SK-N-SH (cell line): ENCODE measurements around the gene CCNK. TPM values are rescaled to one million over a fixed set of nuclear protein-coding genes. Genes with fewer than 3 reads are reported as not detected.

Experiments used
- CTCF ChIA-PET: fragments of 300-600, 350-600 bp; formaldehyde crosslinking; extraction: SDS; loops from one replicate; lab custom pipeline; 2021; lab: Yijun Ruan, JAX
- POLR2A ChIA-PET: fragments of 350-600 bp; sonication (Branson Sonifier 250); formaldehyde crosslinking; extraction: SDS; loops from one replicate; lab custom pipeline; 2020; ENCODE audit warnings: antibody characterized with exemption, inconsistent platforms; lab: Yijun Ruan, JAX
- DNase-seq: peaks from one replicate; pipeline ENCODE4 v3.0.0; 2012
- H2AFZ ChIP-seq: fragments of 200-600 bp; sonication (generic); 2 replicates; pipeline ENCODE4 v1.8.1; 2016; ENCODE audit warnings: antibody characterized with exemption, mild to moderate bottlenecking, low read depth
- H3F3A ChIP-seq: fragments of 200-600 bp; sonication (generic); replicated peaks from 2 replicates; pipeline ENCODE3; 2016; ENCODE audit warnings: antibody characterized with exemption, mild to moderate bottlenecking; ENCODE audit not compliant: insufficient read depth
- H3K27ac ChIP-seq, 2 experiments: fragments of 200-500 bp in 1 of 2; fragments of 200-600 bp in 1 of 2; sonication (Bioruptor generic) in 1 of 2; sonication (generic), shearing (Covaris generic) in 1 of 2; 2 replicates each; pipeline versions ENCODE4 v1.5.1 to v1.6.1; 2014 to 2016; ENCODE audit warnings: low read depth in 2 of 2, inconsistent platforms in 1 of 2, low read length in 1 of 2, mild to moderate bottlenecking in 1 of 2, mixed read lengths in 1 of 2
- H3K27me3 ChIP-seq: fragments of 200-600 bp; sonication (generic), shearing (Covaris generic); 2 replicates; pipeline ENCODE4 v1.6.1; 2016; ENCODE audit warnings: mixed run types; ENCODE audit not compliant: insufficient read depth
- H3K36me3 ChIP-seq, 2 experiments: fragments of 200-500 bp in 1 of 2; fragments of 200-600 bp in 1 of 2; sonication (Bioruptor generic) in 1 of 2; sonication (generic) in 1 of 2; replicated peaks in 1 of 2; 2 replicates each; pipeline versions ENCODE3 to v1.5.1; 2014 to 2016; ENCODE audit warnings: low read length in 1 of 2, mild to moderate bottlenecking in 1 of 2; ENCODE audit not compliant: insufficient read depth in 2 of 2, control insufficient read depth in 1 of 2
- H3K4me1 ChIP-seq, 2 experiments: fragments of 200-500 bp in 1 of 2; fragments of 200-600 bp in 1 of 2; sonication (Bioruptor generic) in 1 of 2; sonication (generic), shearing (Covaris generic) in 1 of 2; 2 replicates each; pipeline versions ENCODE4 v1.5.1 to v1.6.1; 2014 to 2016; ENCODE audit warnings: low read depth in 1 of 2, low read length in 1 of 2, mixed run types in 1 of 2; ENCODE audit not compliant: insufficient read depth in 2 of 2, control insufficient read depth in 1 of 2
- H3K4me2 ChIP-seq: fragments of 200-600 bp; sonication (generic), shearing (Covaris generic); 2 replicates; pipeline ENCODE4 v1.6.1; 2017; ENCODE audit warnings: mixed run types
- H3K4me3 ChIP-seq, 2 experiments: fragments of 200-500 bp in 1 of 2; fragments of 200-600 bp in 1 of 2; sonication (Bioruptor generic) in 1 of 2; sonication (generic), shearing (Covaris generic) in 1 of 2; 2 replicates each; pipeline versions ENCODE4 v1.5.1 to v1.8.1; 2014 to 2016; ENCODE audit warnings: low read depth in 2 of 2, inconsistent platforms in 1 of 2, low read length in 1 of 2, mild to moderate bottlenecking in 1 of 2, mixed read lengths in 1 of 2, moderate library complexity in 1 of 2
- H3K79me2 ChIP-seq: fragments of 200-600 bp; sonication (generic); 2 replicates; pipeline ENCODE4 v1.8.1; 2017; ENCODE audit warnings: mild to moderate bottlenecking; ENCODE audit not compliant: insufficient read depth
- H3K9ac ChIP-seq: fragments of 200-600 bp; sonication (generic); 2 replicates; pipeline ENCODE4 v1.6.1; 2017; ENCODE audit warnings: mixed run types
- H3K9me2 ChIP-seq: fragments of 200-600 bp; sonication (generic); 2 replicates; pipeline ENCODE4 v1.6.1; 2017; ENCODE audit warnings: mixed run types
- H3K9me3 ChIP-seq: fragments of 200-600 bp; sonication (generic); 2 replicates; pipeline ENCODE4 v1.6.1; 2017; ENCODE audit warnings: mixed run types, mild to moderate bottlenecking, moderate library complexity
- H4K20me1 ChIP-seq: fragments of 200-600 bp; sonication (generic); 2 replicates; pipeline ENCODE4 v1.6.1; 2017; ENCODE audit warnings: mild to moderate bottlenecking, mixed run types; ENCODE audit not compliant: insufficient read depth
- CTCF ChIP-seq: fragments of 200-600 bp; sonication (generic); IDR thresholded peaks from 2 replicates; pipeline ENCODE4 v1.6.1; 2017; ENCODE audit warnings: antibody characterized with exemption, mild to moderate bottlenecking, moderate library complexity
- FOXM1 ChIP-seq: IDR thresholded peaks from 2 replicates; pipeline ENCODE4 v1.4.0; 2012; ENCODE audit warnings: low read depth, mild to moderate bottlenecking
- GABPA ChIP-seq: IDR thresholded peaks from 2 replicates; pipeline ENCODE4 v1.4.0; 2012; ENCODE audit warnings: low read depth, mild to moderate bottlenecking
- JUND ChIP-seq: IDR thresholded peaks from 2 replicates; pipeline ENCODE4 v1.4.0; 2012
- MAX ChIP-seq: IDR thresholded peaks from 2 replicates; pipeline ENCODE4 v1.4.0; 2012; ENCODE audit warnings: low read depth
- MEF2A ChIP-seq: IDR thresholded peaks from 2 replicates; pipeline ENCODE4 v1.4.0; 2012; ENCODE audit warnings: low read depth, borderline replicate concordance
- MXI1 ChIP-seq: IDR thresholded peaks from 2 replicates; pipeline ENCODE4 v1.6.1; 2012; ENCODE audit warnings: mild to moderate bottlenecking, low read depth, low read length, improper control_type of control experiment
- NRF1 ChIP-seq: IDR thresholded peaks from 2 replicates; pipeline ENCODE4 v1.6.1; 2012; ENCODE audit warnings: low read depth, mild to moderate bottlenecking, low read length
- SIN3A ChIP-seq: IDR thresholded peaks from 2 replicates; pipeline ENCODE4 v1.6.1; 2012; ENCODE audit warnings: low read depth, mild to moderate bottlenecking, low read length, moderate library complexity, borderline replicate concordance
- TAF1 ChIP-seq: IDR thresholded peaks from 2 replicates; pipeline ENCODE4 v1.6.1; 2012; ENCODE audit warnings: low read depth, mild to moderate bottlenecking, low read length, moderate library complexity, borderline replicate concordance
- USF1 ChIP-seq: IDR thresholded peaks from 2 replicates; pipeline ENCODE4 v1.4.0; 2012; ENCODE audit warnings: low read depth, borderline replicate concordance
- USF2 ChIP-seq: fragments of 150-350 bp; IDR thresholded peaks from 2 replicates; pipeline ENCODE4 v1.6.1; 2017; ENCODE audit warnings: antibody characterized with exemption, low read length, low read depth, borderline replicate concordance
- WGBS: methylation state at CpG from one replicate; pipeline ENCODE4 v1.1.6; 2017; ENCODE audit warnings: low lambda C conversion rate; 5-methylcytosine and 5-hydroxymethylcytosine counted together
- polyA plus RNA-seq, 3 experiments: library from polyadenylated mRNA; depleted of rRNA; stranded (reverse); fragments of >200 nt; gene quantifications; 2 replicates each; pipeline ENCODE4 v1.2.3, GENCODE V29; 2012

Gene CCNK
- polyA plus RNA-seq, 1 of the 3 experiments (the other 2 are of a cell fraction), result 14.6 TPM

- WGBS, result 0% methylated on average over 25 of the region's 122 CpGs
- ChIA-PET POLR2A (interaction anchor here (0.9 to 1.4 kb wide), 2 partner anchors 15 to 125 kb away, joined by 3 read pairs; no protein-coding TSS in a partner anchor), CTCF (interaction anchor here (0.8 to 1.6 kb wide), 3 partner anchors 45 to 313 kb away, joined by 3 to 4 read pairs (median 3); partner anchors contain the start of gene EML1)
- Histone ChIP-seq H3K79me2 (peaks cover 90% of the 10 kb centered on the region), H3F3A (peaks cover 17% of the 10 kb centered on the region), H3K27me3 (no peaks in the 10 kb centered on the region), H3K36me3 (no peaks in the 10 kb centered on the region), H3K9ac (peak within 1 kb of the TSS; percentile 97), H3K9me3 (no peaks in the 10 kb centered on the region), H3K4me3 (peak within 1 kb of the TSS; percentile 95 to 96), H3K4me1 (peaks cover 21 to 25% of the 10 kb centered on the region in 2 experiments), H4K20me1 (peaks cover 82% of the 10 kb centered on the region), H3K4me2 (peak within 1 kb of the TSS; percentile 98), H3K27ac (peak within 1 kb of the TSS; percentile 72 to 91), H3K9me2 (no peaks in the 10 kb centered on the region), H2AFZ (peak within 1 kb of the TSS; percentile 92; the same call in 1 of the 2 replicates)
- peak; percentile 61 for DNase-seq
- no peak for TF ChIP-seq JUND
- TF ChIP-seq GABPA, result no peak
- TF ChIP-seq FOXM1, result no peak
- peak; percentile 83 for TF ChIP-seq MXI1
- peak; percentile 62; the same call in 1 of the 2 replicates for TF ChIP-seq MAX
- TF ChIP-seq TAF1, result no peak
- no peak; the same call in 1 of the 2 replicates for TF ChIP-seq SIN3A
- TF ChIP-seq CTCF, result peak; percentile 23; the same call in 1 of the 2 replicates
- TF ChIP-seq USF1, result no peak
- no peak for TF ChIP-seq USF2
- TF ChIP-seq MEF2A, result no peak
- peak; percentile 13; the same call in 1 of the 2 replicates for TF ChIP-seq NRF1
Measured at GRCh38 chr14:99479906-99480869, 1.0 kb upstream of the CCNK start, which contains the start of gene SETD3. Gene SETD3 (minus strand): TSS chr14:99480859. CDS start chr14:99465805, 15,054 bp downstream.
